ENCODE results near the gene RNF13. TPM values are rescaled to one million over a fixed set of nuclear protein-coding genes. Genes with fewer than 3 reads are reported as not detected.

The RNF13 gene
- total RNA-seq, 4 donors from 2014 or later, result 48.3 to 63.6 (median 56.9) TPM

DNA sequence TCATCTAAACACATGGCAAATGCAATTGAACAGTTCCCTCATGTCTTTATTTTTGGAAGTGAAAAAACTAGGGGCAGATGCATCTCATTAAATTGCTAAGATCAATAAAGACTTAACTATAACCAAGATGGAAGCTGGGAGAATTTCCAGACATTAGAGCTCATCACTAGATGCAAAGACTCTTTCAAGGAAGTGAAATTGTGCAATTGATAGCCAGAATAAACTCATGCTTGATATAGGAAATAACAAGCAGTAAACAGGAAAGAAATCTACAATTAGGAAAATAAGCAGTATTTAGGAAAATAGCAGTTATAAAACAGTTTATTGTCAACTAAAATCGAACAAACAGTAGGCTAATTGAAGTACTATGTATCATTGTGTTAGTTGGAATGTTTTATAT is 11.8 kb upstream of the RNF13 start:
- TF ChIP-seq POLR2A (IDR thresholded peaks at IDR 0.05), result no peak
- TF ChIP-seq, protein P1, sequence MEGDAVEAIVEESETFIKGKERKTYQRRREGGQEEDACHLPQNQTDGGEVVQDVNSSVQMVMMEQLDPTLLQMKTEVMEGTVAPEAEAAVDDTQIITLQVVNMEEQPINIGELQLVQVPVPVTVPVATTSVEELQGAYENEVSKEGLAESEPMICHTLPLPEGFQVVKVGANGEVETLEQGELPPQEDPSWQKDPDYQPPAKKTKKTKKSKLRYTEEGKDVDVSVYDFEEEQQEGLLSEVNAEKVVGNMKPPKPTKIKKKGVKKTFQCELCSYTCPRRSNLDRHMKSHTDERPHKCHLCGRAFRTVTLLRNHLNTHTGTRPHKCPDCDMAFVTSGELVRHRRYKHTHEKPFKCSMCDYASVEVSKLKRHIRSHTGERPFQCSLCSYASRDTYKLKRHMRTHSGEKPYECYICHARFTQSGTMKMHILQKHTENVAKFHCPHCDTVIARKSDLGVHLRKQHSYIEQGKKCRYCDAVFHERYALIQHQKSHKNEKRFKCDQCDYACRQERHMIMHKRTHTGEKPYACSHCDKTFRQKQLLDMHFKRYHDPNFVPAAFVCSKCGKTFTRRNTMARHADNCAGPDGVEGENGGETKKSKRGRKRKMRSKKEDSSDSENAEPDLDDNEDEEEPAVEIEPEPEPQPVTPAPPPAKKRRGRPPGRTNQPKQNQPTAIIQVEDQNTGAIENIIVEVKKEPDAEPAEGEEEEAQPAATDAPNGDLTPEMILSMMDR (IDR thresholded peaks at IDR 0.05 in 4 of 5, conservative IDR thresholded peaks at IDR 0.05 in 1 of 5), result no peak
- H3K4me3 ChIP-seq, result no peak overlapping the region
- ATAC-seq (no peak), DNase-seq (no peak)
- intact Hi-C loops (cut with DNase I; ENCODE audit: low total_unique reads) (no loop called here), in situ Hi-C loops (cut with MboI; ENCODE audit: low sequenced_read_pairs in 4 of 4) (no loop called here)
- H3K27ac ChIP-seq, result no peak overlapping the region
- H3K36me3 ChIP-seq, result no peaks in the 10 kb centered on the region
- H3K9me3 ChIP-seq, result no peaks in the 10 kb centered on the region
- H3K4me1 ChIP-seq, result no peaks in the 10 kb centered on the region
- no peaks in the 10 kb centered on the region for H3K27me3 ChIP-seq

DNA sequence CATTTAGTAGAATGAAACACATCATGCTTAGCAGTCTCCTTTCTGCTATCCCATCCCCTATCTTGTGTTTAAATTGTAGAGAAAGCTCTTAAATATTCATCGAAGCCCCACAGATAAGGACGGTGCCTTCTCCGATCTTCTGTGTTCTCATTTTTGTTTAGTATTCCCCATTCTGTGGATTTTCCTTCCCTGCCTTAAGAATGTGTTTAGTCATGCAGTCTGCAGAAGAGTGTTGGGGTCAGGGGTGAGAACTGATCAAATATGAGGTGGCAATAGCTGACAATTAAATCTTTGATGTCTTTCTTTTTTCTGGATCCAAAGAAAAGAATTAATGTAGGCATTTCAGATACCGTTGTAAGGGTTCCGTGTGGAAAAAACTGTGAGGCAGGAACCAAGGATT is 11.4 kb upstream of the RNF13 start:
- ATAC-seq (no peak), DNase-seq (no peak)
- in situ Hi-C loops (cut with MboI; ENCODE audit: low sequenced_read_pairs in 4 of 4), result no loop called here
- Histone ChIP-seq H3K27ac (no peak overlapping the region), H3K9me3 (no peaks in the 10 kb centered on the region), H3K4me3 (no peak overlapping the region), H3K4me1 (no peaks in the 10 kb centered on the region), H3K36me3 (no peaks in the 10 kb centered on the region), H3K27me3 (no peaks in the 10 kb centered on the region)
- intact Hi-C loops (cut with DNase I; ENCODE audit: low total_unique reads), result no loop called here
- TF ChIP-seq, protein P1 (IDR thresholded peaks at IDR 0.05 in 4 of 5, conservative IDR thresholded peaks at IDR 0.05 in 1 of 5), result no peak
- TF ChIP-seq POLR2A (IDR thresholded peaks at IDR 0.05), result no peak

DNA sequence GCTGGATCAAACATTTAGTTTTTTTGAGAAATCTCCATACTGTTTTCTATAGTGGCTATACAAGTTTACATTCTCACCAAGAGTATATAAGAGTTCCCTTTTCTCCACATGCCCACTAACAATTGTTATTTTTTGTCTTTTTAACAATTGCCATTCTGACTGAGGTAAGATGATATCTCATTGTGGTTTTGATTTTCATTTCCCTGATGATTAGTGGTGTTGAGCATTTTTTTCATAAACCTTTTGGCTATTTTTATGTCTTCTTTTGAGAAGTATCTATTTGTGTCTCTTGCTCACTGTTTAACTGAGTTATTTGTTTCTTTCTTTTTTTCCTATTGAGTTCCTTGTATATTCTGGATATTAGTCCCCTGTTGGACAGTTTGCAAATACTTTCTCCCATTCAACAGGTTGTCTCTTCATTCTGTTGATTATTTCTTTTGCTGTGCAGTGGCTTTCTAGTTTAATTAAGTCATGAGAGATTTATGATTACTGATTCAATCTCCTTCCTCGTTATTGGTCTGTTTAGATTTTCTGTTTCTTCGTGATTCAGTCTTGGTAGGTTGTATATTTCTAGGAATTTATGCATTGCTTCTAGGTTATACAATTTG is 6.7 kb upstream of the RNF13 start:
- DNase-seq (no peak), ATAC-seq (no peak)
- Histone ChIP-seq H3K27ac (no peak overlapping the region), H3K36me3 (no peaks in the 10 kb centered on the region), H3K27me3 (no peaks in the 10 kb centered on the region), H3K4me3 (no peak overlapping the region), H3K4me1 (peaks cover 0 to 5% of the 10 kb centered on the region in 2 donors), H3K9me3 (no peaks in the 10 kb centered on the region)
- intact Hi-C loops (cut with DNase I; ENCODE audit: low total_unique reads), result no loop called here
- in situ Hi-C loops (cut with MboI; ENCODE audit: low sequenced_read_pairs in 4 of 4), result no loop called here
- TF ChIP-seq POLR2A (IDR thresholded peaks at IDR 0.05), result no peak
- TF ChIP-seq, protein P1 (IDR thresholded peaks at IDR 0.05 in 4 of 5, conservative IDR thresholded peaks at IDR 0.05 in 1 of 5), result no peak

DNA sequence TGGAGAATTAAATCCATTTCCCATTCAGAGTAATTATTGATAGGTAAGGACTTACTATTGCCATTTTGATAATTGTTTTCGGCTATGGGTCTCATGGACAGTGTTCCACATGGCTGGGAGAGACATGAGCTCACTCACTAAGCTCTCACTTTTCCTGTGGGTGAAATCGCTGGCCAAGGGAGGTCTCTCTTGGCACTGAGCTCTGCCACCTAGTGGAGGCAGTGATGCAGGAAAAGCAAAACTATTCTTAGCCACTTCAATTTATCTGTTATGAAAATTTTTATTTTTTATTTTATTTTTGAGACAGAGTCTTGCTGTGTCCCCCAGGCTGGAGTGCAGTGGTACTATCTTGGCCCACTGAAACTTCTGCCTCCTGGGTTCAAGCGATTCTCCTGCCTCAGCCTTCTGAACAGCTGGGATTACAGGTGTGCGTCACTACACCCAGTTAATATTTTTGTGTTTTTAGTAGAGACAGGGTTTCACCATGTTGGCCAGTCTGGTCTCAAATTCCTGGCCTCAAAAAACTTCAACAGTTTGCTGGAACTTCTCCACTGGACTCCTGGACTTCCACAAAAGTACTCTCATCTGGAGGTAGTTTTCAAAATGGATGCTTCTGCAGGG is 4.7 kb upstream of the RNF13 start:
- Histone ChIP-seq H3K27me3 (no peaks in the 10 kb centered on the region), H3K36me3 (no peaks in the 10 kb centered on the region), H3K4me3 (no peak overlapping the region), H3K9me3 (no peaks in the 10 kb centered on the region), H3K27ac (no peak overlapping the region), H3K4me1 (peaks cover 4 to 11% of the 10 kb centered on the region in 2 donors)
- intact Hi-C loops (cut with DNase I; ENCODE audit: low total_unique reads), result loop anchor here (1.0 kb wide), 1 partner anchor 43 kb away; no protein-coding TSS in a partner anchor
- in situ Hi-C loops (cut with MboI; ENCODE audit: low sequenced_read_pairs in 4 of 4), result no loop called here
- ATAC-seq (peak in 1 of 2 donors; percentile 26), DNase-seq (peak; percentile 32 to 67)
- TF ChIP-seq, protein P1 (IDR thresholded peaks at IDR 0.05 in 4 of 5, conservative IDR thresholded peaks at IDR 0.05 in 1 of 5), result peak; percentile 35 to 86 (median 65)
- TF ChIP-seq POLR2A (IDR thresholded peaks at IDR 0.05), result no peak

Measured in gastrocnemius medialis (tissue), 4 donors.